Gastroesophageal sphincter (tissue), 4 donors: ENCODE measurements around the gene DIAPH3. TPM values are rescaled to one million over a fixed set of nuclear protein-coding genes. Genes with fewer than 3 reads are reported as not detected.

Experiments
- ATAC-seq: fragments of 150-250 bp; one replicate; pipeline ENCODE4 v1.9.1; 2016; ENCODE audit warnings: mild to moderate bottlenecking, moderate library complexity
- H3K27ac ChIP-seq, 4 donors: fragments of 200-600 bp; sonication (generic) in 3 of 4; 1 replicate in 3 of 4; 2 replicates in 1 of 4; pipeline ENCODE4 v1.5.1; 2016 to 2019
- H3K27me3 ChIP-seq: fragments of 200-600 bp; sonication (generic); one replicate; pipeline ENCODE4 v1.5.1; 2019
- H3K36me3 ChIP-seq, 2 donors: fragments of 200-600 bp; sonication (generic); one replicate each; pipeline ENCODE4 v1.5.1; 2019; ENCODE audit warnings: control low read depth in 1 of 2
- H3K4me1 ChIP-seq, 3 donors: fragments of 200-600 bp; sonication (generic); 1 replicate in 2 of 3; 2 replicates in 1 of 3; pipeline ENCODE4 v1.5.1; 2016 to 2019; ENCODE audit warnings: control low read depth in 2 of 3
- H3K4me3 ChIP-seq, 2 donors: fragments of 200-600 bp; sonication (generic); one replicate each; pipeline ENCODE4 v1.5.1; 2019; ENCODE audit warnings: mild to moderate bottlenecking in 1 of 2, moderate library complexity in 1 of 2
- H3K9me3 ChIP-seq, 3 donors: fragments of 200-600 bp; sonication (generic); one replicate each; pipeline ENCODE4 v1.5.1; 2017 to 2019; ENCODE audit warnings: control low read depth in 2 of 3
- CTCF ChIP-seq, 4 experiments: fragments of 200-600 bp in 2 of 4; fragments of 450-650 bp in 2 of 4; sonication (generic) in 1 of 4; IDR thresholded peaks; one replicate each; pipeline ENCODE4 v1.5.1; 2017 to 2019; ENCODE audit warnings: antibody characterized with exemption in 4 of 4, mild to moderate bottlenecking in 2 of 4, moderate library complexity in 2 of 4
- EP300 ChIP-seq: sonication (generic); formaldehyde crosslinking; IDR thresholded peaks from one replicate; pipeline ENCODE4 v1.6.1; 2017; ENCODE audit warnings: antibody characterized with exemption, mild to moderate bottlenecking
- POLR2A ChIP-seq, 2 donors: fragments of 450-650 bp; IDR thresholded peaks; one replicate each; pipeline ENCODE4 v1.6.1; 2017; ENCODE audit warnings: antibody characterized with exemption in 2 of 2, mild to moderate bottlenecking in 2 of 2, moderate library complexity in 1 of 2
- POLR2AphosphoS5 ChIP-seq: sonication (generic); formaldehyde crosslinking; IDR thresholded peaks from one replicate; pipeline ENCODE4 v1.6.1; 2017; ENCODE audit warnings: antibody characterized with exemption
- WGBS, 2 donors: methylation state at CpG; one replicate each; pipeline ENCODE4 v1.1.5; 2018; ENCODE audit warnings: low coverage in 1 of 2; 5-methylcytosine and 5-hydroxymethylcytosine counted together
- total RNA-seq, 4 donors: library from RNA; depleted of rRNA; stranded (reverse); fragments of >200 nt; gene quantifications; one replicate each; pipeline ENCODE4 v1.1.0, GENCODE V29; 2016

Gene DIAPH3
- total RNA-seq, 4 donors from 2014 or later = 0.13 to 1.7 (median 0.49) TPM; not detected in 1

DNA sequence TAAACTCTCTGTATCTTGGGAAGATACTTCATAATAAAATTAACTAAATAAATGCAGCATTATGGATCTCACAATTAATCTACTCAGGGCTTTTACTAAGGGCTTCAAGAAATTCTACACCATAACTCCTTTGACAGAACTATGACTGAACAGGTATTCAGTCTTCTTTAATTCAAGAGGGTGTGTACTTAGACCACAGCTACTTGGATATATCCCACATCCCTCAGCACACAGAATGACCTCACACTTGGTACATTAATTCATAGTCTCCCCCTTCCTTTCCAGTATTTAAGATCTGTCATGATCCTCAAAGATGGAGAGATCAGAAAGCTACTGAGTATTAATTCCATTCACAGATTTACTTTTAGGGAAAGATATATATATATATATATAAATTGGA is 11.6 kb downstream of the DIAPH3 start:
- no peaks in the 10 kb centered on the region for H3K27me3 ChIP-seq
- TF ChIP-seq POLR2AphosphoS5 (no peak), EP300 (no peak), CTCF (IDR thresholded peaks at IDR 0.05) (no peak), POLR2A (IDR thresholded peaks at IDR 0.05) (no peak)
- H3K27ac ChIP-seq = no peak overlapping the region
- no peak overlapping the region for H3K4me3 ChIP-seq
- no peak for ATAC-seq
- no peaks in the 10 kb centered on the region for H3K4me1 ChIP-seq
- no peaks in the 10 kb centered on the region for H3K36me3 ChIP-seq
- H3K9me3 ChIP-seq = no peaks in the 10 kb centered on the region

GRCh38 chr13:60150538-60150937 is 13.2 kb downstream of the DIAPH3 start:
- H3K27me3 ChIP-seq = no peaks in the 10 kb centered on the region
- TF ChIP-seq POLR2A (IDR thresholded peaks at IDR 0.05) (no peak), POLR2AphosphoS5 (no peak), CTCF (IDR thresholded peaks at IDR 0.05) (no peak), EP300 (no peak)
- H3K4me1 ChIP-seq = no peaks in the 10 kb centered on the region
- H3K4me3 ChIP-seq = no peak overlapping the region
- no peaks in the 10 kb centered on the region for H3K36me3 ChIP-seq
- no peak overlapping the region for H3K27ac ChIP-seq
- H3K9me3 ChIP-seq = no peaks in the 10 kb centered on the region
- WGBS, 2 donors = 60% methylated on average over 1 of the region's 2 CpGs; no CpG with 5 or more reads in 1 of the 2 donors
- no peak for ATAC-seq

- H3K27me3 ChIP-seq = no peaks in the 10 kb centered on the region
- no peaks in the 10 kb centered on the region for H3K36me3 ChIP-seq
- no peak overlapping the region for H3K27ac ChIP-seq
- no peak for ATAC-seq
- TF ChIP-seq EP300 (no peak), POLR2A (IDR thresholded peaks at IDR 0.05) (no peak), POLR2AphosphoS5 (no peak), CTCF (IDR thresholded peaks at IDR 0.05) (no peak)
- H3K4me3 ChIP-seq = no peak overlapping the region
- H3K4me1 ChIP-seq = no peaks in the 10 kb centered on the region
- WGBS, 2 donors = 68 to 77% methylated on average over 4 of the region's 4 CpGs
- H3K9me3 ChIP-seq = no peaks in the 10 kb centered on the region
Observed at GRCh38 chr13:60148918-60149317, 14.8 kb downstream of the DIAPH3 start.

DNA sequence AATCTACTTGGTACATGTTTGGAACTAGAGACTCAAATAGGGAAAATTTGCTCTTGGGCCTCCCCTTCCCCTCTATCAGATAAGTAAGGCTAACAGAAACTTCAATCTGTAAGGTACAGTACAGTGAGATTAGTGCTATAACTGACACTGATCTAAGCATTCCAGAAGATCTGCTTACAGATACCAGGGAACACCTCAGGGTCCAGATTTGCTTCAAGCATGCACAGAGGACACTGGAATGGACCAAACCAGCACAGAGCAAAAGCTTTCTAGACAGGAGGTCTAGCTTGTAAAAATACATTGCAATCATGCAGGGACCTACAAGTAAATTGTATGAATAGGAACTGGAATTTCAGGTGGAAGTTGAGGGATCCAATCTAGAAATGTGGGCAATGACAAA is 16.4 kb downstream of the DIAPH3 start:
- ATAC-seq = no peak
- Histone ChIP-seq H3K27me3 (no peaks in the 10 kb centered on the region), H3K9me3 (no peaks in the 10 kb centered on the region), H3K36me3 (no peaks in the 10 kb centered on the region), H3K4me3 (no peak overlapping the region), H3K27ac (no peak overlapping the region), H3K4me1 (no peaks in the 10 kb centered on the region)
- TF ChIP-seq EP300 = no peak
- TF ChIP-seq POLR2A (IDR thresholded peaks at IDR 0.05) = no peak
- no peak for TF ChIP-seq CTCF (IDR thresholded peaks at IDR 0.05)
- TF ChIP-seq POLR2AphosphoS5 = no peak

GRCh38 chr13:60146471-60146870 is 17.3 kb downstream of the DIAPH3 start:
- Histone ChIP-seq H3K36me3 (no peaks in the 10 kb centered on the region), H3K4me3 (no peak overlapping the region), H3K27me3 (no peaks in the 10 kb centered on the region), H3K4me1 (no peaks in the 10 kb centered on the region), H3K27ac (no peak overlapping the region), H3K9me3 (no peaks in the 10 kb centered on the region)
- ATAC-seq = no peak
- WGBS, 2 donors = 89 to 94% methylated on average over 2 of the region's 2 CpGs
- TF ChIP-seq POLR2AphosphoS5 (no peak), EP300 (no peak), POLR2A (IDR thresholded peaks at IDR 0.05) (no peak), CTCF (IDR thresholded peaks at IDR 0.05) (no peak)
